ENCODE measurements around the gene KCNIP4. TPM values are rescaled to one million over a fixed set of nuclear protein-coding genes. Genes with fewer than 3 reads are reported as not detected.

The KCNIP4 gene
- total RNA-seq, 3 donors from 2014 or later = 0.96 to 11.3 (median 2.4) TPM

DNA sequence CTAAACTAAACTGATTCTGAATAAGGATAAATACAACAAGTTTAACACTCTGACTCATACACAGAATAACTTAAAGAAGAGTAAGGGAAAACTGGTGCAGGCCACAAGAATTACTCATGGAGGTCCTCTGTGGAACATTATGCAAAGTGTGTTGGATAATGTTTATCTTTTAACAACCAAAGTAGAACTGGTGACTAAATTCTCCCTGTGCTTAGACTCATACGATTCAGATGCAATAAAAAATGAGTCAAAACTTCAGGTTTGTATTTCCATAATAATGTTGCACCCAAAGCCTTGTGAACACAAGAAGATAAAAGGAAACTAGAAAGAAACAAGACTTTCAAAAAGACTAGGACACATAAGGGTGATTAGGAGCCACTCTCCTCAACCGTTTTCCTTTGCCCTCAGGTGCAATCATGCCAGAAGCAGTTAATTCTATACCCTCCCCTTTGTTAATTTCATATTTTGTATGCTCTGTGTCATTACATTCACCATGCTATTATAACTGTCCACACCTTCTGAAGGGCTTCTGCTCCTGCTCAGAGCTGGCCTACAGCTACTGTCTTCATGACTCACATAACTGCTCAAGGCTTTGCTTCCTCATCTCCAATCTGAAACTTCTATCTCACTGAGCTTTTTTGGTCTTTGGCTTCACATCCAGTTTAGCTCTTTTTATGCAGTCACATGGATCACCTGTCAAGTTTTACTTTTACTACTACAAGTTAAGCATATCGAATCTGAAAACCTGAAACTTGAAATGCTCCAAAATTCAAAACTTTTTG is 60.2 kb downstream of the KCNIP4 start:
- ATAC-seq (no peak), DNase-seq (no peak)
- H3K36me3 ChIP-seq (ENCODE audit: low read depth) = no peaks in the 10 kb centered on the region
- TF ChIP-seq, protein P1, sequence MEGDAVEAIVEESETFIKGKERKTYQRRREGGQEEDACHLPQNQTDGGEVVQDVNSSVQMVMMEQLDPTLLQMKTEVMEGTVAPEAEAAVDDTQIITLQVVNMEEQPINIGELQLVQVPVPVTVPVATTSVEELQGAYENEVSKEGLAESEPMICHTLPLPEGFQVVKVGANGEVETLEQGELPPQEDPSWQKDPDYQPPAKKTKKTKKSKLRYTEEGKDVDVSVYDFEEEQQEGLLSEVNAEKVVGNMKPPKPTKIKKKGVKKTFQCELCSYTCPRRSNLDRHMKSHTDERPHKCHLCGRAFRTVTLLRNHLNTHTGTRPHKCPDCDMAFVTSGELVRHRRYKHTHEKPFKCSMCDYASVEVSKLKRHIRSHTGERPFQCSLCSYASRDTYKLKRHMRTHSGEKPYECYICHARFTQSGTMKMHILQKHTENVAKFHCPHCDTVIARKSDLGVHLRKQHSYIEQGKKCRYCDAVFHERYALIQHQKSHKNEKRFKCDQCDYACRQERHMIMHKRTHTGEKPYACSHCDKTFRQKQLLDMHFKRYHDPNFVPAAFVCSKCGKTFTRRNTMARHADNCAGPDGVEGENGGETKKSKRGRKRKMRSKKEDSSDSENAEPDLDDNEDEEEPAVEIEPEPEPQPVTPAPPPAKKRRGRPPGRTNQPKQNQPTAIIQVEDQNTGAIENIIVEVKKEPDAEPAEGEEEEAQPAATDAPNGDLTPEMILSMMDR (IDR thresholded peaks at IDR 0.05) = no peak
- H3K4me3 ChIP-seq = no peak overlapping the region
- H3K9me3 ChIP-seq = no peaks in the 10 kb centered on the region
- intact Hi-C loops (cut with DNase I, micrococcal nuclease) = no loop called here
- H3K4me1 ChIP-seq (ENCODE audit: low read depth) = no peaks in the 10 kb centered on the region

DNA sequence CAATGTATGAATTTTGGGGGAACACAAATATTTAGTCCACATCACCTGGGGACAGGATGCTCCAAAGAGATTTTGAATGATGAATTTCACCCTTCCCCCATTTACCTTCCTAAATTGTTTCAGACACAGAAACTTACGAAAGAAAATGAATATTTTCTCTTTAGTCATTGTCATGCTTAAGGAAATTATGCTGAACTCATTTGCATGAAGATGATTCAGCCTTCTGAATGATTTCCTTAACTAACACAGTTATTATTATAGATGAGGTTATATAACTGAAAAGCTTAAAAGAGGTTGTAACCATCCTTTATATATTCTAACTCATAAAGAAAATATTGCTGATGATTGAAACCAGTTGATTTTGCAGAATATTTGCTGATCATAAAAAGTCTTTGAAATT is 61.1 kb downstream of the KCNIP4 start:
- intact Hi-C loops (cut with DNase I, micrococcal nuclease) = no loop called here
- Histone ChIP-seq H3K36me3 (ENCODE audit: low read depth) (no peaks in the 10 kb centered on the region), H3K4me3 (no peak overlapping the region), H3K9me3 (no peaks in the 10 kb centered on the region), H3K4me1 (ENCODE audit: low read depth) (no peaks in the 10 kb centered on the region)
- TF ChIP-seq, protein P1 (IDR thresholded peaks at IDR 0.05) = no peak
- ATAC-seq (no peak), DNase-seq (no peak)

DNA sequence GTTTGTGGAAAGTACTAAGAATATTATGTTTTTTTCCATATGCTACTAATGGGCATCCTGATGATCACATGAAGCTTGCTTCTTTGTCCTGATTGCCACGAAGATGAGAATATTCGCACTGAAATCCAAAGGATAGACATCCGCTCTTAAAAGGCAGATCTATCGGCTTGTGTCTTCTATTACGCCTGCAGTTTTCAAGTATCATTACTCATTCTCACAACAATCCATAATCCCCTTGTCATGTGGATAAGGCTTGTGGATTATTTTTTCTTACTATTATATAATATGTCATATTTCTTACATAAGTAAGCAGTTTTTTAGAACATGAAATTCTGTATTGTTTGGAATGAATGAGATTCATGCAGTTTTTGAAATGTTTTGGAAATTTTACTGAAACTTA is 62.8 kb downstream of the KCNIP4 start:
- TF ChIP-seq, protein P1 (IDR thresholded peaks at IDR 0.05) = no peak
- Histone ChIP-seq H3K4me1 (ENCODE audit: low read depth) (no peaks in the 10 kb centered on the region), H3K4me3 (no peak overlapping the region), H3K36me3 (ENCODE audit: low read depth) (no peaks in the 10 kb centered on the region), H3K9me3 (no peaks in the 10 kb centered on the region)
- DNase-seq (no peak), ATAC-seq (no peak)
- intact Hi-C loops (cut with DNase I, micrococcal nuclease) = no loop called here

DNA sequence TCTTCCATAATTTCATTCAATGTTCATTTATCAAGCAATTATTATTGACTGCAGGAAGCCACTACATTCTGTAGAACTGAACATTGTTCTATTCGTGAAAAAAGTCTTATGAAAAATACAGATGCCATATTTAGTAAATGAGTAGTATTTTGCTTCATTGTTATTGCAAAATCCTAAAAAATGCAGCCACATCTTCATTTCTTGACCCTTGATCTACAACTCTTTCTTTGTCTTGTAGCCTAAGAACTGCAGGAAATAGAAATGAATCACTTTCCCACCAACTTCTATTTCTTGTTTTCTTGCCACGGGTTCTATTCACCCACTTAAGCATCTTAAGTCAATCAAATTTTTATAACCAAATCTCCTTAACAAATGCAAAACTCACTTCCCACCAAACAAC is 63.3 kb downstream of the KCNIP4 start:
- Histone ChIP-seq H3K4me1 (ENCODE audit: low read depth) (no peaks in the 10 kb centered on the region), H3K4me3 (no peak overlapping the region), H3K36me3 (ENCODE audit: low read depth) (no peaks in the 10 kb centered on the region), H3K9me3 (no peaks in the 10 kb centered on the region)
- DNase-seq = no peak
- ATAC-seq = no peak
- TF ChIP-seq, protein P1 (IDR thresholded peaks at IDR 0.05) = no peak
- intact Hi-C loops (cut with DNase I, micrococcal nuclease) = no loop called here

DNA sequence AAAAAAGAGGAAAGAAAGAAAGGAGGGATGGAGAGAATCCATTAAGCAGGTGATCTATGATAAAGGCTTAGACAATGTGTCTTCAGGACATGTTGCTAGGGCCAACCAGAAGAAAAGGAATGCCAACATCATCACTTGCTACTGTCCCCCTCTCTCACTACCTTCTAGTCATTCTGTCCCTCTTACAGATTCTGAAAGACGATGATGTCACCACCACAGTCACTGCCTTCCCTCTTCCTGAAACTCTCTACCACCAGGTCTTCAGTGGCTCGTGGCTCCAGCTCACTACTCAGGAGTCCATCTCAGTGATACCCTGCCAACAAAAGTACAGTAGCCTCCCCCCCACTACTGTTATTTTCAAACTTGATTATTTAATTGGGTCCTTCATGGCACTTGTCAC is 64.0 kb downstream of the KCNIP4 start:
- Histone ChIP-seq H3K9me3 (no peaks in the 10 kb centered on the region), H3K4me1 (ENCODE audit: low read depth) (no peaks in the 10 kb centered on the region), H3K36me3 (ENCODE audit: low read depth) (no peaks in the 10 kb centered on the region), H3K4me3 (no peak overlapping the region)
- TF ChIP-seq, protein P1 (IDR thresholded peaks at IDR 0.05) = no peak
- intact Hi-C loops (cut with DNase I, micrococcal nuclease) = no loop called here
- ATAC-seq = no peak
- no peak for DNase-seq
